Measurements from ENCODE around the gene RASGRF1.
A peak's percentile ranks its signal among the peaks of the same experiment; 100 is the strongest.
"Not testable (repeated sequence)": the region's sequence is repeated elsewhere in the genome, so short reads cannot be mapped to it uniquely, and the experiment has no call there.

RASGRF1 gene

GRCh38 chr15:78930577-78931388 lies 159.8 kb downstream of the RASGRF1 start:
- peak; percentile 94 for DNase-seq (ENCODE audit: low read depth, low spot score)

DNA sequence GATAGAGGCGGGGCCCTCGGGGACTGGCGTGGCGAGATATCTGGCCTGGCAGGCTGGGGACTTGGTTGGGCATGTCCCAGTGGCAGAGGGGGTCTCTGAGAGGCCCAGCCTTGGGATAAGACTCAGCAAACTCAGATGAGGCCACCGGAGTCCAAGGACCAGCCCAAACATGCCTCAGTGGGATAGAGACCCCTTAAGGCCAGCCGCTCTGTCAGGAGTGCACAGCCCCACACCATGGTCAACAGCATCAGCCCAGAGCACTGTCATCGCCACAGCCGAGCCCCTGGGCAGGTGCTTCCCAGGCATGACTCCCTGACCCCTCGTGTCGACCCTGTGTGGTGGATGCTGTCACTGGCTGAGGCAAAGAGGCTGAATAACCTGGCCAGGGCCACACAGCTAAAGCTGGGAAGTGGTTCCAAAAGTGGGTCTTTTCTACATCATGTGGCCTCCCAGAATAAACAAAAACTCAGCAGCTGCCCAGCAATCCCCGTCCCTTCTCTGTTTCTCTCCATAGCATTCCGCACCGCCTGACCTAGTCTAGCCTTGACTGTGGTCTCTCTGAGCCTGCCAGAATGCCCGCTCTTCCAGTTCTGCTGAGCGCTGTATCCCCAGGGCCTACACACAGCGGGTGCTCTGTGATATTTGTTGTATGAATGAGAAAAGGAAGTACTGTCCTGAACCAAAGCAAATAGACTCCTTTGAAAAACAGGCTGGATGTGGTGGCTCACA lies 160.9 kb downstream of the RASGRF1 start:
- peak; percentile 58 for DNase-seq (ENCODE audit: low read depth, low spot score)

GRCh38 chr15:78928616-78929093 lies 161.9 kb downstream of the RASGRF1 start:
- DNase-seq (ENCODE audit: low read depth, low spot score) = no peak

DNA sequence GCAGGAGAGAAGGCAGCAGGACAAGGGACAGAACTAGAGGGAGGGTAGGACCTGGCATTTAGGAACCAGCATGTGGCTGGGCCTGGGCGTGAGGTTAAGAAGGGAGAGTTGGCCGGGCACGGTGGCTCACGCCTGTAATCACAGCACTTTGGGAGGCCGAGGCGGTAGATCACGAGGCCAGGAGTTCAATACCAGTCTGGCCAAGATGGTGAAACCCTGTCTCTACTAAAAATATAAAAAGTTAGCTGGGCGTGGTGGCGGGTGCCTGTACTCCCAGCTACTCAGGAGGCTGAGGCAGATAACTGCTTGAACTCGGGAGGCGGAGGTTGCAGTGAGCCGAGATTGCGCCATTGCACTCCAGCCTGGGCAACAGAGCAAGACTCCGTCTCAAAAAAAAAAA lies 162.4 kb downstream of the RASGRF1 start:
- DNase-seq (ENCODE audit: low read depth, low spot score) = not testable (repeated sequence)

DNA sequence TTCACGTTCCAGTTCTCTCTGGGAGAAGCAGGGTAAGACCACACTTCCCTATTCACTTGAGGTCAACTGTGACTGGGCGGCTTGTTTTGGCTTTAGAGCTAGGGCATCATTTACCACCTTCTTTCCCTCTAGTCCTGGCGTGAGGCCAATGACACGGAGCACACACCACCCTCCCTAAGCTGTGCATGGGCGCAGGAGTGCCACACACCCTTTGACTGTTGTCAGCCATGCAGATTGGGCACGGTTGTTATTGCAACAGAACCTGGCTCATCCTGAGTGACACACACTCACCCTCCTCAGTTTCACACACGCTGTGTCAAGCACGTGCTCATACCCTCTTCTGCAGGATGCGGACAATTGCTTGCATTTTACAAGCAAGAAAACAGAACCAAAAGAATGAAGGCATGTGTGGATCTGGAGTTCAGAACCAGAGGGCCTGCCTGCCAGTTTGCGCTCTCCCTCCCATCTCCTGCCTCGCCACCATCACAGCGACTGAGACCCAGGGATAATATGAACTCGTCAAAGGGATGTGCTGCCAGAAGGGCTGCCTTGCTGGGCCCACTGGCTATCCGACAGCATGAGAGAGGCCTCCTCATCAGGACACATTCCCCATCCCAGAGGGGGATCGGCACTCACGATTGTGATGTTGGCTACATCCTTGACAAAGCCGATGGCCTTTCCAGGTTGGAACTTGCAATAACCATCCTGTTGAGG lies 163.3 kb downstream of the RASGRF1 start:
- DNase-seq (ENCODE audit: low read depth, low spot score) = no peak

GRCh38 chr15:78925956-78926743 lies 164.4 kb downstream of the RASGRF1 start:
- no peak for DNase-seq (ENCODE audit: low read depth, low spot score)

DNA sequence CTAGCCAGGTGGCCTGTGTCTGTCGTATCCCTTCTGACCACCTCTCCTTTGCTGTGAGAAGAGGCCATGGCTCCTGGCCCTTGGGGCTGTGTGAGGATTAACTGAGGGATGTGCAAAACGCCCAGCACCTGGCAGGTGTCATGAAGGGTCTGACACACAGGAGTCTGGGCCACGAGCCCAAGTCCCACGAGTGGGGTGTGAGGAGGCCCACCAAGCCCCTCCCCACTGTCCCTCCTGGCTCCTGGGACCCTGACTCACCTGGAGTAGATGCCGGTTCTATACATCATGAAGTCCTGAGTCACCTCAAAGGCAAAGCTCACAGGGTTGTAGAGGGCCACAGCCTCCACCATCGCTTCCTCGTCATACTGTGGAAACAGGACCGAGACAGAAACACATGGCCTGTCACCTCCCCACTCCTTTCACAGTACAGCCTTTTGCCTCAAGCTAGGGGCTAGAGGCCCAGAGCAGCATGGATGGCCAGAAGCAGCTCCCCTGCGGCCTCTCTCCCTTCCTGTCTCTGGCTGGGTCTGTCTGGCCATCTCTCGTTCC lies 165.4 kb downstream of the RASGRF1 start:
- DNase-seq (ENCODE audit: low read depth, low spot score) = no peak

GRCh38 chr15:78923480-78924360 lies 166.9 kb downstream of the RASGRF1 start:
- no peak for DNase-seq (ENCODE audit: low read depth, low spot score)

GRCh38 chr15:78923015-78923414 lies 167.6 kb downstream of the RASGRF1 start:
- DNase-seq (ENCODE audit: low read depth, low spot score) = no peak

DNA sequence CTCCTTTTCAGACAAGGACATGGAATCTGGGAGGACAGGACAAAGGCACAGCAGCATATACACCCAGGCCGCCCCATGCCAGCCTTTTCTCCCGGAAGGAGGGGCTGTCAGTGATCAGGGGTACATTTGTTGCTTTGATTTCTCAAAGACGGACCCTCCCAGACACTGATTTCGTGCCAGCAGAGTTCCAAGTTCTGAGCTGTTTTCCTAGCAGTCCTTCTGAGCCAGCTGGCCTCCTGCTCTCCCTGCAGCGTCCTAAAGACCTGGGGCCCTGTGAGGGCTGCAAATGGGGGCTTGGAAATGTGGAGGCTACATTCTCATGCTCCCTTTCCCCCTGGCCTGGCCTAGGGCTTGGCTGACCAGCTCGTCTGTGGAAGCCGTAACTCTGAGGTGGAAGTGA lies 168.1 kb downstream of the RASGRF1 start:
- no peak for DNase-seq (ENCODE audit: low read depth, low spot score)

GRCh38 chr15:78921940-78922339 lies 168.6 kb downstream of the RASGRF1 start:
- DNase-seq (ENCODE audit: low read depth, low spot score) = no peak

DNA sequence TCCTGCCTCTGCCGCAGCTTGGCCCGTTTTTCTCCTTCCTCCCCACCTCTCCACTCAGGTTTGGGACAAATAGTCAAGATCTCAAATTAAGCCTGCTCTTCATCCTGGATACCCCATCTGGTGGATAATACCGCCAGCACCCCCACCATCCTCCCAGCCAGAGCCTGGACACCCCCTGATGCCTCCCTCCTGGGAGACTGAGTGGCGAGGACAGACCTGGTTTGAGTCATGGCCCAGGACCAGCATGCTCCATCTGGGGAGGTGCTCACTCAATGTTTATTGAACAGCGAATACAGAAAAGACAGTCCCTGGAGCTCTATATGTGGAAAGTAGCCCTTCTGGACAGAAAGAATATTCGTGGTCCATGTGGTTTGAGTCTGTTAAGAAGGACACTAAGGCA lies 169.1 kb downstream of the RASGRF1 start:
- DNase-seq (ENCODE audit: low read depth, low spot score) = no peak

- DNase-seq (ENCODE audit: low read depth, low spot score) = no peak
These were observed 172.7 kb downstream of the RASGRF1 start for GRCh38 chr15:78917888-78918287.

DNA sequence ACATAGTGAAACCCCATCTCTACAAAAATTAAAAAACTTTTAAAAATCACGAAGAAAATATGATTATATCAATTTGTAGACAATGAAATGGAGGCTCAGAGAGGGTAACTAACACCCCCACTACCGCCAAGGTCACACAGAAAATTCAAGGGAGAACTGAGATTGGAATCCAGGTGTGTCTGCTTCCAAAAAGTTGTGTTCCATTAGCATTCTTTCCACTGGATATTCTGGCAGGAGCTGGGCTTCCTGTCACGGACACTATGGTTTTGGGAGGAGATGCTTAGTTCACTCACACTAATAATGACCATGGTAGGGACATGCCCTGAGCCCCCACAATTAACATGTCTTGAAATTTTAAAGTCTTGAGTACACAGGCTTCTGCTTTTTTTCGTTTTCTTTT lies 174.5 kb downstream of the RASGRF1 start:
- DNase-seq (ENCODE audit: low read depth, low spot score) = no peak

GRCh38 chr15:78915341-78916087 lies 175.1 kb downstream of the RASGRF1 start:
- DNase-seq (ENCODE audit: low read depth, low spot score) = no peak

DNA sequence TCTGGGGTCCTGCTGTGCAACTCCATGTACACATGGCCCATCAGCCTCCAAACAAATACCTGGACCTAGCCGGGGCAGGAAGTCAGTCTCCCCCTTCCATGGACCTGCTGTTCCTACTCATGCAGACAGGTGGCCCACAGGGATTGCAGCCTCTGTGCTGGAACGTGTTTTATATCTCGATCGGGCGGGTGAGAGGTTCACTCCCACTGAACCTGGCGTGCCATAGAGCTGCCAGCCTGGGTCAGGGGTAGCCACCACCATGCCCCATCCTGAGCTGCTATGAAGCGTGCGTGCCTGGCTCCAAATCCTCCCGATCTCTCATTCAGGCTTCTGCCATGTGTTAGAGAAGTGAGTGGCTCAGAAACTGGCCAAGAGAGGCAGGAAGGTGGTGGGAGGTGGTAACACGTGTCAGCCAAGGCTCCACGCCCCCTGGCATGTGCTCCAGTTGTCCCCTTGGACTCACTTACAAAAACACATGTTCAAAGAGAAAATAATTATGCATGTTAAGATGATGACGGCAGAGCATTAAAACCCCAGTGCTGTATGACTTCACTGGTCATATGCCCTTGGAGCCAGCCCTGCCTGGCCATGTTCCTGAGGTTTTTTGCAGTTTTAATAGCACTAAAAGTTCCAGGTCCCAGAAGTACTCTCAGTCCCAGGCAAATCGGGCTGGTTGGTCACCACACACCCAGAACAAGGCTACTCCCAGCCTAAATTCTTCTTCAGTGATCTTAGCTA lies 176.4 kb downstream of the RASGRF1 start:
- DNase-seq (ENCODE audit: low read depth, low spot score) = no peak

GRCh38 chr15:78913012-78913411 lies 177.6 kb downstream of the RASGRF1 start:
- DNase-seq (ENCODE audit: low read depth, low spot score) = no peak

DNA sequence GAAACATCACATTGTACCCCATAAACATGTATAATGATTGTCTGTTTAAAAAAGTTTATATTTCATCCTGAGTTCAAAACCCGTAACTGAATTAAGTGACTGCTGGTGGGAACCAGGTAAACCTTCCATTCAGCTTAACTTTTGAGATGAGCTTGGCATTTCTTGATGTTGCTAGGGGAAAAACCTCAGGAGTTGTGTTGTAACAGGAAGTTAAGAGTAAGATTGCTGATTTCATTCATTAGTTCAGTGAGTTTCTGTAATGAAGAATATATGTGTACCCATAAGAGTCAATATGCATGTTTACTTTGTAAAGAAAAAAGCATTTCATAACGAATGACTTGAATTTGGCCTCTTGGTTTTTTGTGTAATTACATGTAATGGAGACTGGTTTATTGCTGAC lies 178.3 kb downstream of the RASGRF1 start:
- no peak for DNase-seq (ENCODE audit: low read depth, low spot score)

- DNase-seq (ENCODE audit: low read depth, low spot score) = no peak
These were observed 180.3 kb downstream of the RASGRF1 start for GRCh38 chr15:78910271-78910670.
